Measurements from ENCODE around the gene SAP30BP. TPM values are rescaled to one million over a fixed set of nuclear protein-coding genes. Genes with fewer than 3 reads are reported as not detected.

SAP30BP gene
- total and polyA plus RNA-seq, 2 of the 8 experiments (the other 6 are each of a cell fraction or from before 2014, with no cell fraction given): 63.3 to 79.9 TPM

GRCh38 chr17:75635610-75636202 is 31.4 kb upstream of the SAP30BP start (continued):
- no peak for TF ChIP-seq CHD7 (IDR thresholded peaks at IDR 0.05; ENCODE audit: insufficient replicate concordance, low read length)
- no peak for TF ChIP-seq CBX8 (IDR thresholded peaks at IDR 0.05; ENCODE audit: borderline replicate concordance, low read depth, low read length)
- TF ChIP-seq E2F6 (IDR thresholded peaks at IDR 0.05): no peak
- TF ChIP-seq HDAC6 (IDR thresholded peaks at IDR 0.05; ENCODE audit: low read depth, low read length): no peak
- TF ChIP-seq GTF2F1 (IDR thresholded peaks at IDR 0.05; ENCODE audit: borderline replicate concordance, low read depth, low read length): no peak
- no peak for TF ChIP-seq SP4 (IDR thresholded peaks at IDR 0.05; ENCODE audit: low read length)

Data from H1 (cell line).